Spleen (tissue), 11 donors: ENCODE results near the gene EIF4G1. TPM values are rescaled to one million over a fixed set of nuclear protein-coding genes. Genes with fewer than 3 reads are reported as not detected.

ENCODE experiments used
- DNase-seq: peaks from one replicate; pipeline ENCODE4 v3.0.0-alpha.2; 2020
- H3K27ac ChIP-seq, 8 donors: fragments of 200-600 bp; sonication (generic) in 7 of 8; 1 replicate in 4 of 8; 2 replicates in 4 of 8; pipeline versions ENCODE4 v1.5.0 to v1.8.0; 2016 to 2021; ENCODE audit warnings: inconsistent platforms in 4 of 8, mild to moderate bottlenecking in 4 of 8, moderate library complexity in 1 of 8
- H3K27me3 ChIP-seq, 7 donors: fragments of 200-600 bp; sonication (generic) in 6 of 7; replicated peaks in 1 of 7; 1 replicate in 4 of 7; 2 replicates in 3 of 7; pipeline versions ENCODE4 v1.5.0 to v1.8.0; 2016 to 2021; ENCODE audit warnings: inconsistent platforms in 3 of 7, mild to moderate bottlenecking in 1 of 7
- H3K36me3 ChIP-seq, 6 donors: fragments of 200-600 bp; sonication (generic) in 5 of 6; 1 replicate in 4 of 6; 2 replicates in 2 of 6; pipeline versions ENCODE4 v1.5.0 to v1.8.0; 2016 to 2021; ENCODE audit warnings: inconsistent platforms in 2 of 6
- H3K4me1 ChIP-seq, 6 donors: fragments of 200-600 bp; sonication (generic) in 5 of 6; 1 replicate in 3 of 6; 2 replicates in 3 of 6; pipeline versions ENCODE4 v1.5.0 to v1.8.0; 2016 to 2021; ENCODE audit warnings: inconsistent platforms in 3 of 6
- H3K4me3 ChIP-seq, 8 donors: fragments of 200-600 bp; sonication (generic) in 7 of 8; 1 replicate in 4 of 8; 2 replicates in 4 of 8; pipeline versions ENCODE4 v1.5.0 to v1.8.0; 2016 to 2021; ENCODE audit warnings: inconsistent platforms in 4 of 8, mild to moderate bottlenecking in 4 of 8, moderate library complexity in 2 of 8
- H3K9me3 ChIP-seq, 8 donors: fragments of 200-600 bp; sonication (generic) in 7 of 8; 1 replicate in 4 of 8; 2 replicates in 4 of 8; pipeline versions ENCODE4 v1.5.0 to v1.8.0; 2016 to 2021; ENCODE audit warnings: inconsistent platforms in 4 of 8
- CTCF ChIP-seq, 11 experiments: fragments of 200-600 bp in 7 of 11; fragments of 450-650 bp in 4 of 11; sonication (generic) in 4 of 11; IDR thresholded peaks in 8 of 11; conservative IDR thresholded peaks in 3 of 11; 1 replicate in 7 of 11; 2 replicates in 4 of 11; pipeline versions ENCODE4 v1.4.0 to v1.8.0; 2016 to 2021; ENCODE audit warnings: antibody characterized with exemption in 11 of 11, inconsistent platforms in 4 of 11, mild to moderate bottlenecking in 1 of 11
- POLR2A ChIP-seq, 3 donors: fragments of 450-650 bp; IDR thresholded peaks; one replicate each; pipeline ENCODE4 v1.5.1; 2017; ENCODE audit warnings: antibody characterized with exemption in 3 of 3, mild to moderate bottlenecking in 1 of 3
- POLR2AphosphoS5 ChIP-seq, 3 donors: sonication (generic); formaldehyde crosslinking; IDR thresholded peaks; one replicate each; pipeline ENCODE4 v1.5.1; 2017; ENCODE audit warnings: antibody characterized with exemption in 3 of 3
- WGBS, 5 donors: extraction: QIAGEN DNeasy Blood & Tissue Kit in 3 of 5; methylation state at CpG; one replicate each; pipeline versions ENCODE4 v1.1.5 to v1.1.7; 2013 to 2018; 5-methylcytosine and 5-hydroxymethylcytosine counted together
- intact Hi-C: fragments of 100-400 bp; cut with DNase I; formaldehyde crosslinking; loops from one replicate; pipeline ENCODE4 v1.15.0; 2023; ENCODE audit warnings: low total_unique reads
- polyA plus RNA-seq, 3 donors: library from polyadenylated mRNA; stranded (reverse); fragments of 200-250 nt; gene quantifications; one replicate each; pipeline ENCODE4 v1.2.1, GENCODE V29; 2013
- total RNA-seq, 7 donors: library from RNA; depleted of rRNA in 3 of 7; stranded (reverse); fragments of >200 nt in 3 of 7; fragmentation: NEBNext Ultra II Directional in 4 of 7; extraction: Animal tissue kit (Norgen Biotek cat#: 25700) in 4 of 7; gene quantifications; one replicate each; pipeline versions ENCODE4 v1.1.0 to v1.2.1, GENCODE V29; 2016 to 2021
- donor health status: healthy with polysubstance abuse.
- donor health status: DM: no; HTN: no; CAD: no; lungs with moderate emphysema.
- donor health status: DM: no; HTN: no; CAD: no.
- donor health status: Bipolar disorder and iron deficiency.
- donor health status: healthy.
- donor health status: DM: no; HTN: no; CAD: no.
- donor health status: DM: yes; HTN: yes; CAD: no.

EIF4G1 gene
- total and polyA plus RNA-seq, 10 donors: 83.4 to 294 (median 230) TPM

- no peak overlapping the region for H3K27ac ChIP-seq
- peaks cover 0 to 20% (median 7%) of the 10 kb centered on the region in 6 donors for H3K4me1 ChIP-seq
- DNase-seq: no peak
- H3K27me3 ChIP-seq: no peaks in the 10 kb centered on the region
- 83 to 96% (median 91%) methylated on average over 15 of the region's 15 CpGs for WGBS, 5 donors
- TF ChIP-seq CTCF (IDR thresholded peaks at IDR 0.05 in 8 of 11, conservative IDR thresholded peaks at IDR 0.05 in 3 of 11): no peak
- TF ChIP-seq POLR2AphosphoS5 (IDR thresholded peaks at IDR 0.05): no peak
- no peak for TF ChIP-seq POLR2A (IDR thresholded peaks at IDR 0.05)
- H3K36me3 ChIP-seq: peaks cover 0 to 9% (median 0%) of the 10 kb centered on the region in 6 donors
- H3K4me3 ChIP-seq: no peak overlapping the region
- intact Hi-C loops: no loop called here
- H3K9me3 ChIP-seq: no peaks in the 10 kb centered on the region
These were observed 37.9 kb downstream of the EIF4G1 start for GRCh38 chr3:184352149-184352785.

- H3K9me3 ChIP-seq: no peaks in the 10 kb centered on the region
- no peak for DNase-seq
- intact Hi-C loops: no loop called here
- H3K27me3 ChIP-seq: no peaks in the 10 kb centered on the region
- H3K4me1 ChIP-seq: peaks cover 0 to 17% (median 7%) of the 10 kb centered on the region in 6 donors
- H3K36me3 ChIP-seq: peaks cover 0 to 15% (median 0%) of the 10 kb centered on the region in 6 donors
- H3K27ac ChIP-seq: no peak overlapping the region
- H3K4me3 ChIP-seq: no peak overlapping the region
- TF ChIP-seq CTCF (IDR thresholded peaks at IDR 0.05 in 8 of 11, conservative IDR thresholded peaks at IDR 0.05 in 3 of 11) (no peak), POLR2A (IDR thresholded peaks at IDR 0.05) (no peak), POLR2AphosphoS5 (IDR thresholded peaks at IDR 0.05) (no peak)
- 70 to 93% (median 90%) methylated on average over 2 to 11 of the region's 11 CpGs for WGBS, 5 donors
These were observed 38.6 kb downstream of the EIF4G1 start for GRCh38 chr3:184352897-184353545.

GRCh38 chr3:184353546-184353941 is 39.1 kb downstream of the EIF4G1 start:
- intact Hi-C loops: no loop called here
- TF ChIP-seq CTCF (IDR thresholded peaks at IDR 0.05 in 8 of 11, conservative IDR thresholded peaks at IDR 0.05 in 3 of 11) (no peak), POLR2AphosphoS5 (IDR thresholded peaks at IDR 0.05) (no peak), POLR2A (IDR thresholded peaks at IDR 0.05) (no peak)

GRCh38 chr3:184354121-184354728 is 39.8 kb downstream of the EIF4G1 start:
- peak overlapping the region in 1 of 8 donors; percentile 17 for H3K4me3 ChIP-seq
- peaks cover 0 to 25% (median 11%) of the 10 kb centered on the region in 6 donors for H3K4me1 ChIP-seq
- WGBS, 5 donors: 37 to 48% (median 42%) methylated on average over 9 to 18 of the region's 18 CpGs
- DNase-seq: no peak
- no peaks in the 10 kb centered on the region for H3K27me3 ChIP-seq
- H3K36me3 ChIP-seq: peaks cover 0 to 15% (median 0%) of the 10 kb centered on the region in 6 donors
- H3K27ac ChIP-seq: no peak overlapping the region
- intact Hi-C loops: no loop called here
- H3K9me3 ChIP-seq: no peaks in the 10 kb centered on the region
- TF ChIP-seq POLR2A (IDR thresholded peaks at IDR 0.05) (no peak), POLR2AphosphoS5 (IDR thresholded peaks at IDR 0.05) (no peak), CTCF (IDR thresholded peaks at IDR 0.05 in 8 of 11, conservative IDR thresholded peaks at IDR 0.05 in 3 of 11) (peak; percentile 47 to 89 (median 69))

More at GRCh38 chr3:184353546-184353941, 39.1 kb downstream of the EIF4G1 start:
- 84 to 96% (median 93%) methylated on average over 6 to 11 of the region's 11 CpGs for WGBS, 5 donors
- Histone ChIP-seq H3K36me3 (peaks cover 0 to 15% (median 0%) of the 10 kb centered on the region in 6 donors), H3K4me1 (peaks cover 0 to 19% (median 8%) of the 10 kb centered on the region in 6 donors), H3K27me3 (no peaks in the 10 kb centered on the region), H3K4me3 (no peak overlapping the region), H3K27ac (no peak overlapping the region), H3K9me3 (no peaks in the 10 kb centered on the region)
- no peak for DNase-seq
